ENCODE results near the gene SRP14.

GRCh38 chr15:40066589-40066988 lies 27.6 kb upstream of the SRP14 start:
- TF ChIP-seq POLR2AphosphoS5 (IDR thresholded peaks at IDR 0.05; ENCODE audit: low read depth, low read length) (no peak), POLR2A (IDR thresholded peaks at IDR 0.05; ENCODE audit: low read depth, low read length) (no peak), TAF1 (IDR thresholded peaks at IDR 0.05; ENCODE audit: borderline replicate concordance, low read depth, low read length) (no peak)
